ENCODE results near the gene FLAD1.

DNA sequence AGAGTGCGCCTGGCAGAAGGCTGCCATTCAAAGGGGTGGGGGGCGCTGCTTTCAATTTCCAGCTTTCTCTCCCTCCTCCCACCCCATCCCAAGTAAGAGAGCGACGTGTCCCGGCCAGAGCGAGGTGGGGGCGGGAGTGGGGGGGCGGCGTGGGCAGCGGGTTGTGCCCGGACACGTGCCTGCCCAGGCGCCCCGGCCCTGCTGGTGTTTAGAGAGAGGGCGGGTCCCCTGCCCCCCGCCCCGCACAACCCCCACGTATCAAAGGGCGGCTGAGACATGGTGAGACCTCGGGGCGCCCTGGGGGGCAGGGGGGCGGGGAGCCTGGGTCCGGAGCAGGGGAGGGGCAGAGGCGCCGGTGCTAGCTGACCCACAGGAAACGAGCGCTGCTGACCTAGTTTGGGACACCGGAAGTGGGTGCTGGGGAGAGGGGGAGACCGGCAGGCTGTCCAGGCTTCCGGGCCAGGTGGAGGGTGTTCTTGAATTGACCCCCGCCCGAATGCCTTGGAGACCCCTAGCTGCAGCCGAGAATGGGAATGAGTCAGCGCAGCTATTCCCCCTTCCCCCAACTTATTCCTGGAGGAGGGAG is 20.7 kb downstream of the FLAD1 start:
- TF ChIP-seq POLR2A (IDR thresholded peaks at IDR 0.05) (no peak), CTCF (IDR thresholded peaks at IDR 0.05) (no peak)
